Natural killer cell (primary cell): ENCODE results near the gene SULT2B1. TPM values are rescaled to one million over a fixed set of nuclear protein-coding genes. Genes with fewer than 3 reads are reported as not detected.

Experiments used
- ATAC-seq, 3 donors: fragments of 150-1000 bp in 2 of 3; fragments of 200-7000 bp in 1 of 3; cut with Tn5 transposase; 1 replicate in 1 of 3; 2 replicates in 2 of 3; pipeline ENCODE4 v1.10.0; 2021; ENCODE audit warnings: mild to moderate bottlenecking in 2 of 3, moderate library complexity in 2 of 3
- DNase-seq, 2 donors: peaks; one replicate each; pipeline versions ENCODE4 v3.0.0 to v3.0.0-alpha.2; 2013 to 2021; ENCODE audit warnings: mixed read lengths in 1 of 2
- H3K27ac ChIP-seq: one replicate; pipeline ENCODE4 v1.5.1; 2013; ENCODE audit warnings: mild to moderate bottlenecking, low read length
- H3K27me3 ChIP-seq: one replicate; pipeline ENCODE4 v1.6.1; 2013; ENCODE audit warnings: low read length; ENCODE audit not compliant: control insufficient read depth, insufficient read depth
- H3K36me3 ChIP-seq: one replicate; pipeline ENCODE4 v1.6.1; 2013; ENCODE audit warnings: low read length; ENCODE audit not compliant: control insufficient read depth, insufficient read depth
- H3K4me1 ChIP-seq: one replicate; pipeline ENCODE4 v1.6.1; 2013; ENCODE audit warnings: low read length; ENCODE audit not compliant: control insufficient read depth, insufficient read depth
- H3K4me3 ChIP-seq: one replicate; pipeline ENCODE4 v1.5.1; 2013; ENCODE audit warnings: low read length
- H3K9me3 ChIP-seq: one replicate; pipeline ENCODE4 v1.6.1; 2013; ENCODE audit warnings: low read length; ENCODE audit not compliant: control insufficient read depth, insufficient read depth
- H3K27ac Mint-ChIP-seq, 2 donors: one replicate each; pipeline ENCODE4 v1.8.0; 2022; ENCODE audit warnings: mild to moderate bottlenecking in 2 of 2, mixed read lengths in 2 of 2, moderate library complexity in 1 of 2
- H3K27me3 Mint-ChIP-seq, 2 donors: one replicate each; pipeline ENCODE4 v1.8.0; 2022; ENCODE audit warnings: low read depth in 2 of 2, mixed read lengths in 2 of 2
- H3K36me3 Mint-ChIP-seq: one replicate; pipeline ENCODE4 v1.8.0; 2022; ENCODE audit warnings: mixed read lengths
- H3K4me1 Mint-ChIP-seq, 2 donors: one replicate each; pipeline ENCODE4 v1.8.0; 2022; ENCODE audit warnings: mixed read lengths in 2 of 2
- H3K4me3 Mint-ChIP-seq: one replicate; pipeline ENCODE4 v1.8.0; 2022; ENCODE audit warnings: mild to moderate bottlenecking, moderate library complexity, mixed read lengths
- H3K9me3 Mint-ChIP-seq, 2 donors: one replicate each; pipeline ENCODE4 v1.8.0; 2022; ENCODE audit warnings: mixed read lengths in 2 of 2
- WGBS: methylation state at CpG from one replicate; pipeline ENCODE4 v1.1.7; 2013; ENCODE audit warnings: missing lambda C conversion rate; ENCODE audit not compliant: insufficient coverage; 5-methylcytosine and 5-hydroxymethylcytosine counted together
- intact Hi-C: fragments of 100-400 bp; cut with micrococcal nuclease; formaldehyde crosslinking; loops from one replicate; pipeline ENCODE4 v1.14.2; 2022
- total RNA-seq, 4 donors: library from RNA; stranded (reverse); fragments of 120-200 nt in 1 of 4; gene quantifications; one replicate each; pipeline versions ENCODE4 v1.2.3 to v1.2.4, GENCODE V29; 2013 to 2022
- TF ChIP-seq, protein P1 (sequence below): fragments of 200-600 bp; IDR thresholded peaks from one replicate; pipeline ENCODE4 v1.8.0; 2022; ENCODE audit warnings: antibody characterized with exemption

SULT2B1 gene
- total RNA-seq, 3 donors from 2014 or later (not counting 1 experiment from before 2014, with no cell fraction given): 0.40 TPM; not detected in 2

DNA sequence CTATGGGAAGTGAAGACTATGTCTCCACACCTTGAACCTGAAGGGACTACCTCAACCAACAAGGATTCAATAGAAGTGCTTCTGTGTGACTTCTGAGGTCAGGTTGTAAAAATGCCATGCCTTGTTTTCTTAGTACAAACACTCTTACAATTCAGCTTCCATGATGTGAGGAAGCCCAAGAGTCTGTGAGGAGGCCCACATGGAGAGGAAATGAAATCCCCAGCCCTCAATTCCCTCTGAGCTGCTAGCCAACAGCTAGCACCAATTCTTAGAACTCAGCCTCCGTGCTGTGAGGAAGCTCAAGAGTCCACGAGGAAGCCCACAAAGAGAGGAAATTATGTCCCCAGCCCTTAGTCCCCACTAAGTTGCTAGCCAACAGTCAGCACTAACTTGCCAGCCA lies 27.8 kb upstream of the SULT2B1 start:
- Mint-ChIP-seq H3K36me3 (peaks cover 9% of the 10 kb centered on the region), H3K27me3 (peaks cover 7 to 12% of the 10 kb centered on the region in 2 donors), H3K9me3 (peaks cover 0 to 4% of the 10 kb centered on the region in 2 donors), H3K4me3 (no peak overlapping the region), H3K27ac (no peak overlapping the region), H3K4me1 (no peaks in the 10 kb centered on the region)
- Histone ChIP-seq H3K27me3 (no peaks in the 10 kb centered on the region), H3K4me3 (no peak overlapping the region), H3K9me3 (peaks cover 21% of the 10 kb centered on the region), H3K36me3 (no peaks in the 10 kb centered on the region), H3K4me1 (no peaks in the 10 kb centered on the region), H3K27ac (no peak overlapping the region)
- DNase-seq: no peak
- ATAC-seq: no peak
- TF ChIP-seq, protein P1, sequence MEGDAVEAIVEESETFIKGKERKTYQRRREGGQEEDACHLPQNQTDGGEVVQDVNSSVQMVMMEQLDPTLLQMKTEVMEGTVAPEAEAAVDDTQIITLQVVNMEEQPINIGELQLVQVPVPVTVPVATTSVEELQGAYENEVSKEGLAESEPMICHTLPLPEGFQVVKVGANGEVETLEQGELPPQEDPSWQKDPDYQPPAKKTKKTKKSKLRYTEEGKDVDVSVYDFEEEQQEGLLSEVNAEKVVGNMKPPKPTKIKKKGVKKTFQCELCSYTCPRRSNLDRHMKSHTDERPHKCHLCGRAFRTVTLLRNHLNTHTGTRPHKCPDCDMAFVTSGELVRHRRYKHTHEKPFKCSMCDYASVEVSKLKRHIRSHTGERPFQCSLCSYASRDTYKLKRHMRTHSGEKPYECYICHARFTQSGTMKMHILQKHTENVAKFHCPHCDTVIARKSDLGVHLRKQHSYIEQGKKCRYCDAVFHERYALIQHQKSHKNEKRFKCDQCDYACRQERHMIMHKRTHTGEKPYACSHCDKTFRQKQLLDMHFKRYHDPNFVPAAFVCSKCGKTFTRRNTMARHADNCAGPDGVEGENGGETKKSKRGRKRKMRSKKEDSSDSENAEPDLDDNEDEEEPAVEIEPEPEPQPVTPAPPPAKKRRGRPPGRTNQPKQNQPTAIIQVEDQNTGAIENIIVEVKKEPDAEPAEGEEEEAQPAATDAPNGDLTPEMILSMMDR: no peak
- 92% methylated on average over 2 of the region's 2 CpGs for WGBS
- intact Hi-C loops: no loop called here

DNA sequence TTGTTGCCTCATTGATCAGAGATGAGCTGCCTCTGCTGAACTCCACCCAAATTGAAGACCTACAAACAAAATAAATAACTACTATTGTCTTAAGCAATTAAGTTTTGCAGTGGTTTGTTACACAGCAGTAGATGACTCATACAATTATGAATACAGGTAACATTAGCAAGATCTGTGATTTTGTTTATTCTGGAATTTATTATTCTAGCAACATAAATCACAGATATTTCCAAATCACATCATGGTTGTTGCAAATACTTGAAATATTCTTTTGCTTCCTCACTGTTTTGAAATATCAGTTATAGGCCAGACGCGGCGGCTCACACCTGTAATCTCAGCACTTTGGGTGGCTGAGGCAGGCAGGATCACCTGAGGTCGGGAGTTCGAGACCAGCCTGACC lies 27.2 kb upstream of the SULT2B1 start:
- intact Hi-C loops: no loop called here
- H3K4me1 ChIP-seq: no peaks in the 10 kb centered on the region
- DNase-seq (no peak), ATAC-seq (no peak)
- 99% methylated on average over 5 of the region's 5 CpGs for WGBS
- no peak overlapping the region for H3K4me3 Mint-ChIP-seq
- peaks cover 9% of the 10 kb centered on the region for H3K36me3 Mint-ChIP-seq
- TF ChIP-seq, protein P1: no peak
- H3K27me3 ChIP-seq: no peaks in the 10 kb centered on the region
- no peaks in the 10 kb centered on the region for H3K36me3 ChIP-seq
- no peaks in the 10 kb centered on the region for H3K4me1 Mint-ChIP-seq
- peaks cover 24% of the 10 kb centered on the region for H3K9me3 ChIP-seq
- H3K27ac ChIP-seq: no peak overlapping the region
- no peak overlapping the region for H3K27ac Mint-ChIP-seq
- H3K4me3 ChIP-seq: no peak overlapping the region
- H3K9me3 Mint-ChIP-seq: peaks cover under 1 to 5% of the 10 kb centered on the region in 2 donors
- H3K27me3 Mint-ChIP-seq: peaks cover 7 to 13% of the 10 kb centered on the region in 2 donors

DNA sequence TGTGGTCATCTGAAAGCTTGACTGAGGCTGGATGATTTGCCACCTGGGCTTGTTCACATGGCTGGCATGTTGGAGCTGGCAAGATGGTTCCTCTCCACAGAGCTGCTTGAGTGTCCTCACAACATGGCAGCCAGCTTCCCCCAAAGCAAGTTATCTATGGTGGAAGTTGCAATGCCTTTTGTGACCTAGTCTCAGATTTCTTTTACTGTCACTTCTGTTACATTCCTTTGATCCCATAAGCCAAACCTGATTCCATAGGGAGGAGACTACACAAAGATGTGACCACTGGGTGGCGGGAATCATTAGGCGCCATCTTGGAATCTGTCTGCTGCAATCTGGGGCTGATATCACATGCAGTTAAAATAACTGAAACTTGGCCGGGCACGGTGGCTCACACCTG lies 22.8 kb upstream of the SULT2B1 start:
- peaks cover 6% of the 10 kb centered on the region for H3K36me3 Mint-ChIP-seq
- Histone ChIP-seq H3K4me3 (no peak overlapping the region), H3K4me1 (no peaks in the 10 kb centered on the region), H3K36me3 (no peaks in the 10 kb centered on the region), H3K27ac (no peak overlapping the region), H3K9me3 (peaks cover 23% of the 10 kb centered on the region), H3K27me3 (no peaks in the 10 kb centered on the region)
- H3K9me3 Mint-ChIP-seq: peaks cover 2 to 5% of the 10 kb centered on the region in 2 donors
- TF ChIP-seq, protein P1: no peak
- DNase-seq (no peak), ATAC-seq (no peak)
- no peak overlapping the region for H3K27ac Mint-ChIP-seq
- no peak overlapping the region for H3K4me3 Mint-ChIP-seq
- peaks cover 3 to 11% of the 10 kb centered on the region in 2 donors for H3K27me3 Mint-ChIP-seq
- WGBS: 97% methylated on average over 4 of the region's 4 CpGs
- intact Hi-C loops: no loop called here
- no peaks in the 10 kb centered on the region for H3K4me1 Mint-ChIP-seq

DNA sequence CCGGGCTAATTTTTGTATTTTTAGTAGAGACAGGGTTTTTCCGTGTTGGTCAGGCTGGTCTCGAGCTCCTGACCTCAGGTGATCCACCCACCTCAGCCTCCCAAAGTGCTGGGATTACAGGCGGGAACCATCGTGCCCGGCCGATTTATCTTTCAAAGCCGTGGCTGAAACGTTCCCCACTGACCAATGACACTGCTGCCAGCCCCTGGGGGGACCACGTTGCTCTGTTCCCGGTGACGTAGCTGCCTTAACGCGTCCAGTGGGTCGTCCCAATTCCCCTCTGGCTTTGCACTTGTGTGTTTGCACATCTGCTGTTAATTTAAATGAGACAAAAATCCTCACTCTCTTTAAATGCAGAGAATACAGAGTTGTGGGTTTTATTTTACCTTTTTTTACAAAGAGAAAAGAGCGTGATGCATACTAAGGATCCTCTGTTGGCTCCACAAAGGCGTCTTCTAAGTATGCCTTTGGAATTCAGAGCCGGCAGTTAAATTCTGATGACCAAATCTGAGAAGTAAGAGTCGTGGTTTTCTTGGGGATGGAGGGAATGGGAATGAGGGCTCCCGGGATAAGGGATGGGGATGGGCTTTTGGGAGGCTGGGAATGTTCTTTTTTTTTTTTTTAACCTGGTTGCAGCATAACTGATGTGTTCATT lies 21.8 kb upstream of the SULT2B1 start:
- peaks cover 18% of the 10 kb centered on the region for H3K9me3 ChIP-seq
- intact Hi-C loops: no loop called here
- no peaks in the 10 kb centered on the region for H3K27me3 ChIP-seq
- Mint-ChIP-seq H3K36me3 (no peaks in the 10 kb centered on the region), H3K27me3 (peaks cover 0 to 9% of the 10 kb centered on the region in 2 donors), H3K4me1 (no peaks in the 10 kb centered on the region), H3K27ac (no peak overlapping the region), H3K4me3 (no peak overlapping the region), H3K9me3 (peaks cover 2 to 3% of the 10 kb centered on the region in 2 donors)
- ATAC-seq (no peak), DNase-seq (no peak)
- H3K4me3 ChIP-seq: no peak overlapping the region
- 79% methylated on average over 20 of the region's 20 CpGs for WGBS
- TF ChIP-seq, protein P1: no peak
- no peak overlapping the region for H3K27ac ChIP-seq
- H3K4me1 ChIP-seq: no peaks in the 10 kb centered on the region
- no peaks in the 10 kb centered on the region for H3K36me3 ChIP-seq
